Fibroblast of villous mesenchyme (primary cell): ENCODE data around the gene MDN1. TPM values are rescaled to one million over a fixed set of nuclear protein-coding genes. Genes with fewer than 3 reads are reported as not detected.

Source experiments
- DNase-seq: peaks from one replicate; pipeline ENCODE4 v3.0.0-alpha.2; 2010; ENCODE audit warnings: low read depth
- H3K4me3 ChIP-seq: 2 replicates; pipeline ENCODE4 v1.5.1; 2011; ENCODE audit warnings: low read depth, mild to moderate bottlenecking, low read length
- total RNA-seq: library from RNA; depleted of rRNA; stranded (reverse); fragments of >200 nt; gene quantifications from 2 replicates; pipeline ENCODE4 v1.2.3, GENCODE V29; 2012
- TF ChIP-seq, protein P1 (sequence below): IDR thresholded peaks from 2 replicates; pipeline ENCODE4 v1.5.1; 2012; ENCODE audit warnings: low read depth, mild to moderate bottlenecking, low read length; ENCODE audit not compliant: insufficient read depth

The MDN1 gene
- total RNA-seq, 1 donor = 27.2 TPM

DNA sequence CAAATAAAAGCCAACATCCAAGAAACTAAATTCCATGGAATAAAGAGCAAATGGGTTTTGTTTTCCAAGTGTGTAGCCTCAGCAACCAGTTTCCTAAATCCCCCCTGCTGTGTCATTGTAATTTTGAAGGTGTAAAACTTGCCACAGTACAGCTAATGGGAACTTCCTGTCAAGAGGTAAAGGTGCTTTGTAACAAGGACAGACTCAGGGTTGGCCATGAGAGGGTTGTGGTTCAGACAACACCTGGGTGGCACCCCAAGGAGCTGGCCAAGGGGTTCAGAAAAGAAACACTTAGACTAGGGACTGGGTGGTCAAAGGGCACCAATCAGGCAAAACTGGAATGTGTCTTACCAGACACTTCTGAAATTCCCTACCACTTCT, 128.7 kb downstream of the MDN1 start:
- H3K4me3 ChIP-seq = no peak overlapping the region
- TF ChIP-seq, protein P1, sequence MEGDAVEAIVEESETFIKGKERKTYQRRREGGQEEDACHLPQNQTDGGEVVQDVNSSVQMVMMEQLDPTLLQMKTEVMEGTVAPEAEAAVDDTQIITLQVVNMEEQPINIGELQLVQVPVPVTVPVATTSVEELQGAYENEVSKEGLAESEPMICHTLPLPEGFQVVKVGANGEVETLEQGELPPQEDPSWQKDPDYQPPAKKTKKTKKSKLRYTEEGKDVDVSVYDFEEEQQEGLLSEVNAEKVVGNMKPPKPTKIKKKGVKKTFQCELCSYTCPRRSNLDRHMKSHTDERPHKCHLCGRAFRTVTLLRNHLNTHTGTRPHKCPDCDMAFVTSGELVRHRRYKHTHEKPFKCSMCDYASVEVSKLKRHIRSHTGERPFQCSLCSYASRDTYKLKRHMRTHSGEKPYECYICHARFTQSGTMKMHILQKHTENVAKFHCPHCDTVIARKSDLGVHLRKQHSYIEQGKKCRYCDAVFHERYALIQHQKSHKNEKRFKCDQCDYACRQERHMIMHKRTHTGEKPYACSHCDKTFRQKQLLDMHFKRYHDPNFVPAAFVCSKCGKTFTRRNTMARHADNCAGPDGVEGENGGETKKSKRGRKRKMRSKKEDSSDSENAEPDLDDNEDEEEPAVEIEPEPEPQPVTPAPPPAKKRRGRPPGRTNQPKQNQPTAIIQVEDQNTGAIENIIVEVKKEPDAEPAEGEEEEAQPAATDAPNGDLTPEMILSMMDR = no peak

DNA sequence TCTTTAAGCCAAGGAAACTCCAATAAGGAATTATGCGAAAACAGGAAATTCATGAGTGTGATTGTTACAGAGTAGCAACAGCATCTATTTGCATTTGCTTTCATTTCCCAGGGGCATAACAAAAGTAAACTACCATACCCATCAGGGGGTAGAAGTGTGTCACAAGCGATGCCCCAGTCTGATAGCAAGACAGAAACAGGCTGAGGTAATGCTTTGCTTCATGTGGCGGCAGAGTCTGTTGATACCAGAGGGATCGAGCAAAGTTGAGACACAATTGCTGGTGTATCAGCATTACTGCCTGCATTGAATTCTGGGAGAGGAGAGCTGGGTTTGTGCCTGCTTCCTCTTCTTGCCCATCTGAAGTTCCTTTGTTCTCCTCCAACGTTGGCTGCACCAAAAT, 129.9 kb downstream of the MDN1 start:
- H3K4me3 ChIP-seq = no peak overlapping the region
- TF ChIP-seq, protein P1 = no peak
- no peak for DNase-seq

More for the DNA sequence above, 128.7 kb downstream of the MDN1 start:
- DNase-seq = no peak

DNA sequence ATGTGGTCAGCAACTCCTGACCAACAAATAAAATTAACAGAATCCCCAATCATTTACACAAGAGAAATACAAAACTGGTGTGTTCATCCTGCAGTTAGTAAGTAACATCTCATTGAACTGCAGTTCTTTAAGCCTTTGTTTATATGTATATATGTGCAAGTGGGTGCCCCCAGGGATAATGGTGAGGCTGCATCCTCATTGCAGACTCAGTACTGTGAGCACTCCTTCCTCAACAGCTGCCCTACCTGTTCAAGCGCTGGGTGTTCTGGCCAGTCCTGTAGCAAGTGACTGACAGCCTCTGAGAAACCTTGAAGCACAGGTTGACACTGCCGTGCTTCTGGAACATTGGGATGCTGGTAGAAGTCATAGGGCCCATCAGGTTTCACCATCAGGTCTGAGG, 131.3 kb downstream of the MDN1 start:
- no peak for DNase-seq
- TF ChIP-seq, protein P1 = no peak
- no peak overlapping the region for H3K4me3 ChIP-seq

DNA sequence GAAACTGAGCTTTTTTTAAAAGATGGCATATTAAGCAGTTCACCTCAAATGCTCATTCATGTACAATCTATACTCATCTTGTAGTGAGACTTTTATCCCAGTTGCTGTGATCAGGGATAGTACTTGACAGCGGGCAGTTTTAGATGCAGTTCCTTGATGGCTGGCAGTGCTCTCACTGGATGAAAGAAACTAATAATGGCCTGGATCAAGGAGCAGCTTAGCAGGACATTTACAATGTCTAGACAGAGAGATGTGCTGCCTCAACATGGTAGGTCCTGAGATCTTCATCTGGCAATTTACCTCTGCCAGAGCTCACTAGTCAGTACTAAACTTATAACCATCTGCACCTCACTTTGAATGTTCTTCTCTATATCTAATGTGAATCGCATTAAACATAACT, 134.3 kb downstream of the MDN1 start:
- no peak overlapping the region for H3K4me3 ChIP-seq
- TF ChIP-seq, protein P1 = no peak
- no peak for DNase-seq

DNA sequence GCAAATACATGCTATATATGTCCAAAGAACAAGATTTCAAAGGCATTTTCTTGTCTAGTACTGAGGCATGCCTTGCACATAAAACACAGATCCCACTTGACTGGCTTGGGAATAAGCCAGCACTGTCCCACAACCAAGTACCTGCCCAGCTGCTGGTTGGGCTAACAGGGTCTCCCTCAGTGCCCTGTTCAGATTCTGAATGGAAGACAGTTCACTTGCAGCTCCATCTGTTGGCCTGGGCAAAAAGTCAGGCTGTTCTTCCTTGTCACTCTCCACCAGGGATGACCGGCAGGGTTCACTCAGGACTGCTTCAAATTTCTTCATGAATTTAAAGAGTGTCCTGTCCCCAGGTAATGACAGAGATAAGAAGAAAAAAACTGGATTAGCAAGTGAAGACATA, 136.6 kb downstream of the MDN1 start:
- no peak overlapping the region for H3K4me3 ChIP-seq
- TF ChIP-seq, protein P1 = no peak
- no peak for DNase-seq

DNA sequence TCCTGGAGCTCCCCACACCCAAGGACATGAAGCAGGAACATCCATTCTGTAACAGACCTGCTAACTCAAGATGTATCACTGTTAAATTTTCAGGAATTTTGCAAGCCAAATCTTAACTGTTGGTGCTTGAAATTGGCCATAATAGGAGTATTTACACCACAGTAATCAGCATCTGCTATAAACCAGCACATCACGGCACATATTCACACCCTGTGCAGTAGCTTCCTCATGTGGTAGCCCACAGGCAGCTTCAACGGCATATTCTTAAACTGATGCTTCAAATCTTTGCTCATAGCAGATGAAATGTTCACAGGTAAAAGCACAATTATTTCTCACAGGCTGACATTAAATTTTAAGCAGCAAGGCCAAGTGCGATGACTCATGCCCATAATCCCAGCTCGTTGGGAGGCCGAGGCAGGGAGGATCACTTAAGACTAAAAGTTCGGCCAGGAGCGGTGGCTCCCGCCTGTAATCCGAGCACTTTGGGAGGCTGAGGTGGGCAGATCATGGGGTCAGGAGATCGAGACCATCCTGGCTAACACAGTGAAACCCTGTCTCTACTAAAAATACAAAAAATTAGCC, 137.5 kb downstream of the MDN1 start:
- no peak for DNase-seq
- H3K4me3 ChIP-seq = no peak overlapping the region
- TF ChIP-seq, protein P1 = no peak

DNA sequence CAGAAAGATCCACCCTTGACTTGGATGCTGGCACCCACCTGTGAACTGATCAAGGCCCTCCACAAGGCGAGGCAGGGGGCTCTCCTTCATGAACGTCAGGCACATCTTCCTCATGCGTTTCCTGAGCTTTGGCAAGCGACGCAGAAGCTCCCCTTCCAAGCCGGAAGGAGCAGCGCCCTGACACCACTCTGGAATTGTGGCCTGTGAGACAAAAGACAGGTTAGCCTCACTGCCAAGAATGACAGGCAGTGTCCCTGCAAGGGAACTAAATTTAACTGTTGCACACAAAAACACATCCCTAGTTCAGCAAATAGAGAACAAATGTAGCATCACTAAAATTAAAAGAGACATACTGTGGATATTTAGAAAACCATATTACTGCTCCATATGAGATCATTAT, 139.0 kb downstream of the MDN1 start:
- no peak for DNase-seq
- TF ChIP-seq, protein P1 = no peak
- H3K4me3 ChIP-seq = no peak overlapping the region
